Measurements from ENCODE around the gene GRK4.
A peak's percentile ranks its signal among the peaks of the same experiment; 100 is the strongest.
"Not testable (repeated sequence)": the region's sequence is repeated elsewhere in the genome, so short reads cannot be mapped to it uniquely, and the experiment has no call there.

The GRK4 gene

DNA sequence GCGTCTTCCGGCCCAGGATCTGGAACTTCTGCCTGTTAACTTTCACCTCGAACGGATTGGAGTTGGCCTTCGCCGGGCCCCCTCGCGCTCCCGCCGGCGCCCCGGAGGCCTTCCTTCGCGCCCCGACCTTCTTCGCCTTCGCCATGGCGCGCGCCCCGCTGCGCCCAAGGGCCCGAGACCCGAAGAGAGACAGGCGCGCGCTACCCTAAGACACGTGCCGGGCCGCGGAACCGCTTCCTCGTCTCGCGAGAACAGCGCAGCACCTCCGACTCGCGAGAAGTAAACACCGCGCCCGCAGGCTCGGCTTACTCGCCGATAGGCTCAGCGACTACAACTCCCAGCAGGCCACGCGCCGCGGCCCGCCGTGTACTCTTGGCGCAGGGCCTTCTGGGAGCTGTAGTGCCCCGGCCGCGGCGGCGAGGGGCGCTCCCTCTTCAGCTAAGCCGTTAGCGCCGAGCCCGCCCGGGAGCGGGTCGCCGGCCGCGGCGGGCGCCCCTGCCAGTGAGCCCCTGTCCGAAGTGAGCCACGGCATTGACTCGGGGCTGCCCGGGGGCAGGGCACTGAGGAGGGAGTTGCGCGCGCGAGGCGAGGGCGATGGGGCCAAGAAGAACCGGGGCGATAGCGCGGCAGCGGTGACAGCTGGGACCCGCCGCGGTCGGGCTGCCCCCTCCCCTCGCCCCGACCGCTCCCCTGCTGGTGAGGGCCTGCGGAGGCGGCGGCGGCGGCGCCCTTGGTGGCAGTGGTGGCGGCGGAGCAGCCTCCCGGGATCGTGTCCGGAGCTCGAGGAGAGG, at the start of gene GRK4, which contains the start of gene NOP14:
Gene GRK4, plus strand, starts transcription at position 397 of the 791 bp plus-strand sequence. CDS start 500 bp downstream, outside the sequence.
Gene NOP14, minus strand, starts transcription at position 232 of the 791 bp plus-strand sequence. Its CDS starts 87 bp downstream, at position 145.
- peak; percentile 88 for FAIRE-seq

DNA sequence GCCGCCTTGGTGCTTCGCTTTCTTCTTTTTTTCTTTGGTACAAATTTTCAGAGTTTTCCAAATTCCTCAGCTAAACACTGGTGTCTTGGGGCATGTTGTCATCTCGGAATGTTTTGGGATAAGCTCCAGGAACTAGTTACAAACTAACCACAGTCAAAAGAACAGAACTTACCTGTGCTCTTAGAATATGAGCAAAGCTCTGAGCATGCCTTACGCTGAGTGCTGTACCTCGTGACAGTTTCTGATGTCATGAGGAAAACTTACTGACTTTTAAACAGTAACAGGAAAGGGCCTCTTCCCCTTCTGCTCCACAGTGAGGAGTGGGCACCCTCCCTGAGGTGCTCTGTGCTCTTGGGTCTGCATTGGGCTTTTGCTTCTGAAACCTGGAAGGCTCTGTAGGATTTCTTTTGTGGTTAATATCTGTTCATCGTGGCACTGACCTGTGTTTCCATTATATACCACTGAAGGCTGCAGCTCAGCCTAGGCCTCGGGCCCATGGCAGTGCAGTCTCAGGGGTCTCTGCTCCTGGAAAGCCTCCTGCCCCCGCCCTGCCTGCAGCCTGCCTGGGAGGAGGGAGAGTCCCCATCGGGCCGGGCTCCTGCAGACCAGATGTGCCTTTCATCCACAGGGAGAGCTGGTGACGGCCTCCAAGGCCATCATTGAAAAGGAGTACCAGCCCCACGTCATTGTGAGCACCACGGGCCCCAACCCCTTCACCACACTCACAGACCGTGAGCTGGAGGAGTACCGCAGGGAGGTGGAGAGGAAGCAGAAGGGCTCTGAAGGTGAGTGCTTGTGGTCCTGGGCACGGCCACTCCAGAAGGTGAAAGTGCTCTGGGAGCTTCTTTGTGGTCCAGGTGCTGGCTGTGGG, 48.9 kb upstream of the GRK4 start:
- no peak for FAIRE-seq

DNA sequence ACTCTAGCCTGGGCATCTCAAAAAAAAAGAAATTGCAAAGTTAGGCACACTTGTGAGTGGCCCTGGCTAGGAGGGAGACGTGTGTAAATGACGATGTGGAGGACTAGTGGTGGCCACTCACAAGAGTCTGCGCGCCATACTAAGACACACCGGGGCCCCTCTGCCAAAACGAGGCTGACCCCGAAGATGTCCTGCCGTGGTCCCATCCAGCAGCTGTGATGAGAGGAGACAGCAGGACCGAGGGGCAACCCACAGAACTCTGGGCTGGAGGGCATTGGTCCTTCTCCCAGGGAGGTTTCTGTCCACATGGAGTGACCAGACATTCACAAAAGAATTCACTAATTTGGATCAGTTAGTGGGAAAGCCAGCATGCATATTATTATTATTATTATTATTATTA, 47.6 kb upstream of the GRK4 start:
- no peak for FAIRE-seq

DNA sequence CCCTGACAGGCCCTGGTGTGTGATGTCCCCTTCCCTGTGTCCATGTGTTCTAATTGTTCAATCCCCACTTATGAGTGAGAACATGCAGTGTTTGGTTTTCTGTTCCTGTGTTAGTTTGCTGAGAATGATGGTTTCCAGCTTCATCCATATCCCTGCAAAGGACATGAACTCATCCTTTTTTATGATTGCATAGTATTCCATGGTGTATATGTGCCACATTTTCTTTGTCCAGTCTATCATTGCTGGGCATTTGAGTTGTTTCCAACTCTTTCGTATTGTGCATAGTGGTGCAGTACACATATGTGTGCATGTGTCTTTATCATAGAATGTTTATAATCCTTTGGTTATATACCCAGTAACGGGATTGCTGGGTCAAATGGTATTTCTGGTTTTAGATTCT, 46.7 kb upstream of the GRK4 start:
- not testable (repeated sequence) for FAIRE-seq

DNA sequence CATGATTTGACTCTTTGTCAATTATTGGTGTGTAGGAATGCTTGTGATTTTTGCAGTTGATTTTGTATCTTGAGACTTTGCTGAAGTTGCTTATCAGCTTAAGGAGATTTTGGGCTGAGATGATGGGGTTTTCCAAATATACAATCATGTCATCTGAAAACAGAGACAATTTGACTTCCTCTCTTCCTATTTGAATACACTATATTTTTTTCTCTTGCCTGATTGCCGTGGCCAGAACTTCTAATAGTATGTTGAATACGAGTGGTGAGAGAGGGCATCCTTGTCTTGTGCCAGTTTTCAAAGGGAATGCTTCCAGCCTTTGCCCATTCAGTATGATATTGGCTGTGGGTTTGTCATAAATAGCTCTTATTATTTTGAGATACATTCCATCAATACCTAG, 45.1 kb upstream of the GRK4 start:
- not testable (repeated sequence) for FAIRE-seq

DNA sequence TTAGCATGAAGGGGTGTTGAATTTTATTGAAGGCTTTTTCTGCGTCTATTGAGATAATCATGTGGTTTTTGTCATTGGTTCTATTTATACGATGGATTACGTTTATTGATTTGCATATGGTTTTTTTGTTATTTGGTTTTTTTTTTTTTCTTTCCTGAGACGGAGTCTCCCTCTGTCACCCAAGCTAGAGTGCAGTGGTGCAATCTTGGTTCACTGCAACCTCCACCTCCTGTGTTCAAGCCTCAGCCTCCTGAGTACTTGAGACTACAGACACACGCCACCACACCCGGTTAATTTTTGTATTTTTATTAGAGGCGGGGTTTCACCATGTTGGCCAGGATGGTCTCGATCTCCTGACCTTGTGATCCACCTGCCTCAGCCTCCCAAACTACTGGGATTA, 44.7 kb upstream of the GRK4 start:
- FAIRE-seq, result not testable (repeated sequence)

DNA sequence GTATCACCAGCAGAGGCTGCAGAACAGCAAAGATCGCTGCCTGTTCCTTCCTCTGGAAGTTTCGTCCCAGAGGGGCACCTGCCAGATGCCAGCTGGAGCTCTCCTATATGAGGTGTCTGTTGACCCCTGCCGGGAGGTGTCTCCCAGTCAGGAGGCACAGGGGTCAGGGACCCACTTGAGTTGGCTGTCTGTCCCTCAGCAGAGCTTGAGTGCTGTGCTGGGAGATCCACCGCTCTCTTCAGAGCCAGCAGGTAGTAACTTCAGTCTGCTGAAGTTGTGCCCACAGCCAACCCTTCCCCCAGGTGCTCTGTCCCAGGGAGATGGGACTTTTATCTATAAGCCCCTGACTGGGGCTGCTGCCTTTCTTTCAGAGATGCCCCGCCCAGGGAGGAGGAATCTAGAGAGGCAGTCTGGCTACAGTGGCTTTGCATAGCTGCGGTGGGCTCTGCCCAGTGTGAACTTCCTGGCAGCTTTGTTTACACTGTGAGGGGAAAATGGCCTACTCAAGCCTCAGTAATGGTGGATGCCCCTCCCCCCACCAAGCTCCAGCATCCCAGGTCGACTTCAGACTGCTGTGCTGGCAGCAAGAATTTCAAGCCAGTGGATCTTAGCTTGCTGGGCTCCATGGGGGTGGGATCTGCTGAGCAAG, 40.8 kb upstream of the GRK4 start:
- FAIRE-seq, result not testable (repeated sequence)

DNA sequence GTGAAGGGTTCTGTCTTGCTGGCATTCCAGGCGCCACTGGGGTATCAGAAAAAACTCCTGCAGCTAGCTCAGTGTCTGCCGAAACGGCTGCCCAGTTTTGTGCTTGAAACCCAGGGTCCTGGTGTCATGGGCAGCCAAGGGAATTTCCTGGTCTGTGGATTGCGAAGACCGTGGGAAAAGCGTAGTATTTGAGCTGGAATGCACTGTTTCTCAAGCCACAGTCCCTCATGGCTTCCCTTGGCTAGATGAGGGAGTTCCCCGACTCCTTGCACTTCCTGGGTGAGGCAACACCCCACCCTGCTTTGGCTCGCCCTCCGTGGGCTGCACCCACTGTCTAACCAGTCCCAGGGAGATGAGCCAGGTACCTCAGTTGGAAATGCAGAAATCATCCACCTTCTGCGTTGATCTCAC, 40.2 kb upstream of the GRK4 start:
- no peak for FAIRE-seq

DNA sequence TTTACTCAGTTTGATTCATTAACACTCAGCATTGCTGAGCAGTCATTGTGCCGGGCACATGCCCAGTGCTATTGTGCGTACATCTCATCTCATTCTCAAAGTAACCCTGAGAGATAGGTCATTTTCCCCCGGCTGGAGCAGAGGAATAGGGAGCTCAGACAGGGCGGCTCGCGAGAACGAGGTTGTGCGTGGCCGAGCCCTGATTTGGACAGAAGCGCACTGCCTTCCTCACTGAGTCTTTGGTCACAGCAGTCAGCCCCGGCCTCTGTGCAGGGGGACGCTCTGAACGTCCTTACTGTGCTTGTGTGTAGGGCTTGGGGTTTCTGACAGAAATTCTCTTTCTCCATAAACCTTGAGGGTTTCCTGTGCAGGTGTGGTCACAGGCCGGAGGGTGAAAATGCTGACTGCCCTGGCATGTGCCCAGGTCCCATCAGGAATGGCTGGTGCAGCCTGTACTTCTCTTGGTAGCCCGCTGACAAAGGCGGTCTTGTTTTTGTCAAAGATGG, 39.6 kb upstream of the GRK4 start:
- FAIRE-seq, result no peak

DNA sequence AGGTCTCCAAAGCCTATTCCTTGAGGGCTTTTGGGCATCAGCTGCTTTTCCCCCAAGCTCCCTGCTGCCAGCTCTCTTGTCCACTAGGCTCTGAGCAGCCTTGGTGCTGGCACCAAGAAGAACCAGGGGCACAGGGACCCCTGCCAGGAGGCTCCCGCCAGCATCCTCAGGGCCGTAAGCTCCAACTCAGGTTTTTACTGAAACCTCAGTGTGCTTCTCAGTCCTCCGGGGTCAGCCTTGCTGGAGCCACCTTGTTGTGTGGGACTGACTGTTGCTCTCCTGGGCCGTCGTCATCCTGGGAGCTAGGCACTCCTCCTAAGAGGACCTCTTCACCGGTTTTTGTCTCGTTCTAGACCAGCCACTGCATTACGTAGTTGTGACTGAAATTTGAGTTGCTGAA, 39.1 kb upstream of the GRK4 start:
- no peak for FAIRE-seq

DNA sequence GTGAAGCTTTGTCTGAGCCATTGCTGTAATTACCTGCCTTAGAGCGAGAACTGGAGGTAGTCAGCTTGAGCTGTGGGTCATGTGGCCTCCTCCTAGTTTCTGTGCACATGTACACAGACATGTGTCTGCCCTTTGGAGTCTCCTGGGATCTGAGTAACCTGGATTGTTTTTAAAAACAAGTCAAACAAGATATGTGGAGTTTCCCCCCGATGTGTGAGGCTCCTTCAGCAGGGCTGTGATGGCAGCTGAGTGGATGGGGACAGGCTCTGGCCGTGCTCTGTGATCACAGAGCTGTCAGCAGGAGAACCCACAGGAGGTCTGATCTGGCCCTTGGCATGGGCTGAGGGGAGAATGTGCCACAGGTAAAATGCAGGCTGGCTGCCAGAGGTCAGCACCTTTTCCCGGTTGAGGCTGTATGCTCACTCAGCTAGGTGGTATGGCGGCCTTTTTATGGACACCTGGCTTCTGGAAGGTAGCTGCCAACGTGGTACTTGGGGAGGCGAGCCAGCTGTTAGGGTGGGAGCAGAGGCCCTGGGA, 38.5 kb upstream of the GRK4 start:
- FAIRE-seq, result no peak

DNA sequence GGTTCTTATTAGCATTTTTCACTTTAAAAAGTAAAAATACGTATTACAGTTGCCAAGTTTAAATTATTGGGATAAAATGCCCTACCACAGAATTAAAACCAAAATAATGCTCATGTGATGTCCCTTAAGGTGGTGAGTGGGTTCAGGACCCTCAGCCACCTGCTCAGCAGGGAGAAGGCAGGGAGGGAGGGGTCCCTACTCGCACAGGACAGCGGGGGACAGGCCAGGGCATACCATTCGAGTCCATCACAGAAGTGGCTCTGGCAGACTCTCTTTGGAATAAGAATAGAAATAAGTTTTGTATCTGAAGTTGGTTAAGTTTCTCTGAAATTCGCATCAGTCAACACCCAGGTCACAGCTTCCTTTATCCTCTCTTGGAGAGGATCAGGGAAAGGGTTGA, 37.9 kb upstream of the GRK4 start:
- FAIRE-seq, result no peak

DNA sequence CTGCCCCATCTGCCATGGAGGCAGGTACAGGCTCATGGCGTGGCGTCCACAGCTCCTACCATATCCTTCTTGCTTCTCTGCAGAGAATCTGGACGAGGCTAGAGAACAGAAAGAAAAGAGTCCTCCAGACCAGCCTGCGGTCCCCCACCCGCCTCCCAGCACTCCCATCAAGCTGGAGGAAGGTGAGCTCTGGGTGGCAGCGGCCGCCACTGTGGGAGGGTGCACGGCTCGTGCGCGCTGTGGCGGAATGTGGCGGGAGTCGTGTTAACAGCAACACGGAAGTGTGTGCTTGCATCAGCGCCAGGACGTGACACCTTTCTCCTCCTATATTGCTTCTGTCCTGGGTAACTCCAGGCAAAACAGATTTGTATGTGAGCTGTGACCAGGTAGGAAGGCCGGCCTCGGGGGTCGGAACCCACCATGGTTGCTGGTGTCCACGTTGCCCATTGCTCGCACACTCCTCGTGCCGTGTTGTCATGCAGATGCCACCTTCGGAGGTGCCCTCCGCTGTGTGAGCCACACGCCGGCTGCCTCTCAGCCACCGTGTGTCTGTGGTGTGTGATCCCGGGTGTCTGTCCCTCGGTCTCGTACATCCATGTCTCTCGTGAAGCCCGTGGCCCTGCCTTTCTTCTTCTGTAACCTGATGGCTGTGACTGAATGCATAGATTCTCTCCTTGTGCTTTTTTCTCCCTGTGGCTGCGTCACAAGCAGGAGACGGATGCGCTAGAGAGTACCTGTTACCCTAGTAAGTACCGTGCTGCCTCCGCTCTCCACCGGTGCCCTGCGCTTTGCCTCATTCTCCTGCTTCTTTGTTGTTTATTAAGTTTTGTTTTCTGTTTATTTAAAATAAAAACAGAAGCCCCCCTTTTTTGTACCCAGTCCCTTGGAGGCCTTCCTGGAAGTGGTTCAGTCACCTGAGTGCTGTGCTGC, 37.2 kb upstream of the GRK4 start:
- no peak for FAIRE-seq

DNA sequence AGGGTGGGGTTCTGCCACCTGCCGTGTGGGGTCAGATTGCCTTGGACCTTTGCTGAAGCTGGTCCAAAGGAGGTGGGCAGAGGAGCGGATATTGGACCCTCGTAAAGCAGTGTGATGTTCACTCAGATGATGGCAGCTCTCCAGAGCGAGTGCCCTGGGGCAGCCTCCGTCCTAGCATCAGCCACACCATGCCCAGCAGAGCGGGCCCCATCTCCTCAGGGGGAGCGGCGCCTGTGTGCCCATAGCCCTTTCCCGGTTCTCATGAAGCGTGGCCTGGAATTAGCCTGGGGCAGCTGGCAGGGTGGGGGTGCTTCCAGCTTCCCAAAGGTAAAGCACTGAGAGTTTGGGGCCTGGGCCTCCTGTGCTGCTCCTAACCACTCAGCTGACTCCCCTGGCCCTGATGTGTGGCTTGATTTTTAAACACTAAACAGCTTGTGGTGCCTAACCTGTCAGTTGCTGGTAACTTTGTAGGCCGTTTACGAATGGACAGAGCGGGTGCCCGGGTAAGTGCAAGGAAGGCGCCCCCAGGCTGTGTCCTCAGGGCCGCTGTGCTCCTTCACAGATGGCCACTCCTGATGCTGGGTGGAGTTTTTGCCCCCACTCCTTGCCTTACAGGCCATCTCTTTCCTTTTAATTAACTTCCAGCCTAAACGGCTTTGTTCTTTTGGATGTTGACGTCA, 36.2 kb upstream of the GRK4 start:
- FAIRE-seq, result no peak

DNA sequence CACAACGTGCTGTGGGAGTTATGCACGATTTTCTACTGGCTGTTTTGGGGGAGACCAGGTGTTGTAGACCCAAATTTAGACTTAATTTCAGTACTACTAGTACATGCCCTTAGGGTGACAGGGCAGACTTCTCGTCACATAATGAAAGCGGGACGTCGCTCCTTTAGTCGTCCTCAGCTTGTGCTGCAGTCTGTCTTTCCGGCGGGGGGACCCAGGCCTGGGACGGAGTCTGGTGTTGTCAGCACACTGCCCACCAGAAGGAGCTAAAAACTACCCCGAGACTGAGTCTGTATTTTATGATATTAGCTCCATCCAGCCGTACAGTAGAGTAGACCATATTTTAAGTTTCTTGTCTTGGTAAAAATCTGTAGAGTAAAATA, 35.7 kb upstream of the GRK4 start:
- no peak for FAIRE-seq

DNA sequence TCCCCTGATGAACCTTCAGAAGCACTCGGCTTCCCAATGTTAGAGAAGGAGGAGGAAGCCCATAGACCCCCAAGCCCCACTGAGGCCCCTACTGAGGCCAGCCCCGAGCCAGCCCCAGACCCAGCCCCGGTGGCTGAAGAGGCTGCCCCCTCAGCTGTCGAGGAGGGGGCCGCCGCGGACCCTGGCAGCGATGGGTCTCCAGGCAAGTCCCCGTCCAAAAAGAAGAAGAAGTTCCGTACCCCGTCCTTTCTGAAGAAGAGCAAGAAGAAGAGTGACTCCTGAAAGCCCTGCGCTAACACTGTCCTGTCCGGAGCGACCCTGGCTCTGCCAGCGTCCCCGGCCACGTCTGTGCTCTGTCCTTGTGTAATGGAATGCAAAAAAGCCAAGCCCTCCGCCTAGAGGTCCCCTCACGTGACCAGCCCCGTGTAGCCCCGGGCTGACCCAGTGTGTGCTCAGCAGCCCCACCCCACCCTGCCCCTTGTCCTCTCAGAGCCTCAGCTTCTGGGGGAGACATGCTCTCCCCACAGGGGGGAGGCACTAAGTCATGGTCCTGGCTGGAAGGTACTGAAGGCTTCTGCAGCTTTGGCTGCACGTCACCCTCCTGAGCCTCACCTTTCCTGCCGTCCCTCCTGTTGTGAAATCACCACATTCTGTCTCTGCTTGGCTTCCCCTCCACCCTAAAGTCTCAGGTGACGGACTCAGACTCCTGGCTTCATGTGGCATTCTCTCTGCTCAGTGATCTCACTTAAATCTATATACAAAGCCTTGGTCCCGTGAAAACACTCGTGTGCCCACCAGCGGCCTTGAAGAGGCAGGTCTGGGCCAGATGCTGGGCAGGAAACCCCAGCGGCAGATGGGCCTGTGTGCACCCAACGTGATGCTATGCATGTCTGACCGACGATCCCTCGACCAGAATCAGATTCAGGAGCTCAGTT, 34.9 kb upstream of the GRK4 start:
- no peak for FAIRE-seq

DNA sequence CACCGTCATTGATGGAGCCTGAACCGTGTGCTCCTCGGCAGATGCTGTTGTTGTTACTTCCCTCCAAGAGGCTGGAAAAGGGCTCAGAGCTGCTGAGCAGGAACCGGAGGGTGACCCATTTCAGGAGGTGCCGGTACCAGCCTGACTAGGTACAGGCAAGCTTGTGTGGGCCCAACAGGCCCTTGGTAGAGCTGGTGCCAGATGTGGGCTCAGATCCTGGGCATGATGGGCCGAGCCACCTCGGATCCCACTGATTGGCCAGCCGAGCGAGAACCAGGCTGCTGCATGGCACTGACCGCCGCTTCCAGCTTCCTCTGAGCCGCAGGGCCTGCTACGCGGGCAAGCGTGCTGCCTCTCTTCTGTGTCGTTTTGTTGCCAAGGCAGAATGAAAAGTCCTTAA, 33.9 kb upstream of the GRK4 start:
- FAIRE-seq, result no peak

DNA sequence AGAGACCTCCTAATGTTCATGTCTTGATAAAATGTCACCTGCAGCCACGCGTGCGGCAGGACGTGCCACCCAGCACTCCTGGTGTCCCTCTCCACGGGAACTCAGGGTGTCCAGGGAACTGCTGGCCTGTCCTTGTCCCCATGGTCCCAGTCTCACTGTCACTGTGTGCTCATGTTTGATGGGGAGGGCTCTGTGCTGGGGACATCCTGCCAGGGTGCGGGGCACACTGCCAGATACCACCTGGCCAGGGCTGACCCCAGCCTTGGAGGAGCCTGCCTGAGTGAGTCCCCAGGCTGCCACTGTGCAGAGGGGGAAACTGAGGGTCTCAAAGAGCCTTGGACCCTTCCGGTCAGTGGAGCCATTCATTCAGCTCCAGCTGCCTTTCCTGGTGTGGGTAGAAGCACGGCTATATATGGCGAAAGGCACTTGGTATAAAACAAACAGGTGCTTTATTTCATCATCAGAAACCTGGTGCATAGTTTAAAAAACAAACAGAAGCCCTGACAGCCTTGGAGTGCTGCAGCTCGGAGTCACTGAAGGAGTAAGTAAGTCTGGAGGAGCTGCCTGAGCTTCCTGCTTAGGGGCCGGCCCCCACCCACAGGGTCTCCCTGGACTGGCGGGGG, 33.1 kb upstream of the GRK4 start:
- no peak for FAIRE-seq

DNA sequence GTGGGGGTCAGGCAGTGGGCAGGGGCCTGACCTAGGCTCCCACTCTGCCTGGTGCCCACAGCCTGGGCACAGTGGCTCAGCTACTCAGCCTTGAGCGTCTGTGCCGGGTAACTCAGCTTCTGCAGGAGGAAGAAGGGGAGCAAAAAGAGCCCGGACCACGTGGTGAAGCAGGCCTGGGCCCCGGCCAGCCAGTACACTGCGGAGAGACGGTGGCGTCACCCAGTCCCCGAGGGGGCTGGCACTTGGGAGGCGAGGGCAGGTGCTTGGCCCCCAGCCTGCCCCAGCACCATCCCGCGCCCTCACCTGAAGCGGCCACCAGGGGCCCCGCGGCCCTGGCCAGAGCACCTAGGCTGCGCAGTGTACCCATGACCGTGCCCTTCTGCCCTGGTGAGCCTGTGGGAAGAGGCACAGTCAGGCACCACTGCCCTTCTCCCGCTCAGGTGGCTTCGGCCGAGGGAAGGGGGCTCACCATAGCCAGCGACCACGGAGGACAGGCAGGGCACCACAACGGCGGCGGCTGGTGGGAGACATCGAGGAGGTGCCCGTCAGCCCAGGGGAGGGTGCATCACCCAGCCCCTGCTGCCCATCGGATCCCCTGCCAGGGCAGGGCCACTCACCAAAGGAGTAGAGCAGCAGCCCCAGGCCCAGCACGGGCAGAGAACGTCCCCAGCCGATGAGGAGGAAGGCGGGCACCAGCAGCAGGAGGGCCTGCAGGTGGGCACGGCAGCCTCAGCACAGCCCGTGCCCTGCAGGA, 32.4 kb upstream of the GRK4 start:
- FAIRE-seq, result no peak
